Peyer's patch (tissue), 4 donors: ENCODE data around the gene SLITRK4. TPM values are rescaled to one million over a fixed set of nuclear protein-coding genes. Genes with fewer than 3 reads are reported as not detected.

Experiments
- DNase-seq, 3 donors: peaks; one replicate each; pipeline ENCODE4 v3.0.0-alpha.2; 2017 to 2019
- H3K27ac ChIP-seq, 4 donors: fragments of 200-600 bp; sonication (generic); one replicate each; pipeline ENCODE4 v1.5.1; 2016 to 2019
- H3K27me3 ChIP-seq, 2 donors: fragments of 200-600 bp; sonication (generic); one replicate each; pipeline ENCODE4 v1.5.1; 2019
- H3K36me3 ChIP-seq, 3 donors: fragments of 200-600 bp; sonication (generic); one replicate each; pipeline ENCODE4 v1.5.1; 2016 to 2019
- H3K4me1 ChIP-seq, 4 donors: fragments of 200-600 bp; sonication (generic); one replicate each; pipeline ENCODE4 v1.5.1; 2016 to 2019
- H3K4me3 ChIP-seq, 4 donors: fragments of 200-600 bp; sonication (generic); 1 replicate in 3 of 4; 2 replicates in 1 of 4; pipeline ENCODE4 v1.5.1; 2016 to 2019; ENCODE audit warnings: mild to moderate bottlenecking in 1 of 4
- H3K9me3 ChIP-seq, 4 donors: fragments of 200-600 bp; sonication (generic); one replicate each; pipeline ENCODE4 v1.5.1; 2016 to 2019; ENCODE audit warnings: mild to moderate bottlenecking in 1 of 4
- CTCF ChIP-seq, 6 experiments: fragments of 450-650 bp in 4 of 6; fragments of 200-600 bp in 2 of 6; sonication (generic) in 1 of 6; IDR thresholded peaks; one replicate each; pipeline ENCODE4 v1.5.1; 2017 to 2019; ENCODE audit warnings: antibody characterized with exemption in 6 of 6, mild to moderate bottlenecking in 3 of 6, moderate library complexity in 1 of 6
- POLR2A ChIP-seq, 2 donors: fragments of 450-650 bp; IDR thresholded peaks; one replicate each; pipeline ENCODE4 v1.5.1; 2017; ENCODE audit warnings: antibody characterized with exemption in 2 of 2, mild to moderate bottlenecking in 2 of 2, moderate library complexity in 2 of 2
- total RNA-seq, 4 donors: library from RNA; depleted of rRNA; stranded (reverse); fragments of >200 nt; gene quantifications; one replicate each; pipeline ENCODE4 v1.1.0, GENCODE V29; 2016

The SLITRK4 gene
- total RNA-seq, 4 donors from 2014 or later = 0.28 to 1.2 TPM; not detected in 2

- Histone ChIP-seq H3K27me3 (no peaks in the 10 kb centered on the region), H3K27ac (no peak overlapping the region), H3K4me1 (no peaks in the 10 kb centered on the region), H3K4me3 (no peak overlapping the region), H3K9me3 (no peaks in the 10 kb centered on the region), H3K36me3 (no peaks in the 10 kb centered on the region)
- TF ChIP-seq POLR2A (IDR thresholded peaks at IDR 0.05) (no peak), CTCF (IDR thresholded peaks at IDR 0.05) (no peak)
- DNase-seq = no peak
Measured at GRCh38 chrX:143663755-143664154, 27.9 kb upstream of the SLITRK4 start.

- no peaks in the 10 kb centered on the region for H3K4me1 ChIP-seq
- no peak overlapping the region for H3K4me3 ChIP-seq
- H3K27ac ChIP-seq = no peak overlapping the region
- no peaks in the 10 kb centered on the region for H3K36me3 ChIP-seq
- no peak for DNase-seq
- H3K27me3 ChIP-seq = no peaks in the 10 kb centered on the region
- no peaks in the 10 kb centered on the region for H3K9me3 ChIP-seq
- TF ChIP-seq CTCF (IDR thresholded peaks at IDR 0.05) (no peak), POLR2A (IDR thresholded peaks at IDR 0.05) (no peak)
Measured at GRCh38 chrX:143661286-143661685, 25.4 kb upstream of the SLITRK4 start.

GRCh38 chrX:143648705-143649104 is 12.8 kb upstream of the SLITRK4 start:
- Histone ChIP-seq H3K27ac (no peak overlapping the region), H3K9me3 (no peaks in the 10 kb centered on the region), H3K4me1 (no peaks in the 10 kb centered on the region), H3K27me3 (no peaks in the 10 kb centered on the region), H3K36me3 (no peaks in the 10 kb centered on the region), H3K4me3 (no peak overlapping the region)
- peak in 3 of 6 experiments; percentile 19 to 42 (median 39) for TF ChIP-seq CTCF (IDR thresholded peaks at IDR 0.05)
- TF ChIP-seq POLR2A (IDR thresholded peaks at IDR 0.05) = no peak
- no peak for DNase-seq

- TF ChIP-seq CTCF (IDR thresholded peaks at IDR 0.05) = no peak
- TF ChIP-seq POLR2A (IDR thresholded peaks at IDR 0.05) = no peak
- Histone ChIP-seq H3K9me3 (no peaks in the 10 kb centered on the region), H3K4me3 (no peak overlapping the region)
Measured at GRCh38 chrX:143642426-143642825, 6.5 kb upstream of the SLITRK4 start.

GRCh38 chrX:143636831-143637230 is 930 bp upstream of the SLITRK4 start:
- H3K9me3 ChIP-seq = no peaks in the 10 kb centered on the region
- TF ChIP-seq POLR2A (IDR thresholded peaks at IDR 0.05) = no peak
- no peak for DNase-seq

More at GRCh38 chrX:143642426-143642825, 6.5 kb upstream of the SLITRK4 start:
- Histone ChIP-seq H3K36me3 (no peaks in the 10 kb centered on the region), H3K27ac (no peak overlapping the region), H3K4me1 (no peaks in the 10 kb centered on the region), H3K27me3 (no peaks in the 10 kb centered on the region)
- DNase-seq = no peak

GRCh38 chrX:143634663-143635455 is 1.0 kb downstream of the SLITRK4 start:
- H3K27ac ChIP-seq = no peak overlapping the region
- H3K36me3 ChIP-seq = no peaks in the 10 kb centered on the region
- peak overlapping the region in 2 of 4 donors; percentile 43 to 47 for H3K4me3 ChIP-seq
- no peaks in the 10 kb centered on the region for H3K27me3 ChIP-seq
- no peaks in the 10 kb centered on the region for H3K9me3 ChIP-seq
- TF ChIP-seq POLR2A (IDR thresholded peaks at IDR 0.05) = no peak
- no peak for TF ChIP-seq CTCF (IDR thresholded peaks at IDR 0.05)
- peak in 1 of 3 donors; percentile 37 for DNase-seq
- no peaks in the 10 kb centered on the region for H3K4me1 ChIP-seq

More at GRCh38 chrX:143636831-143637230, 930 bp upstream of the SLITRK4 start:
- Histone ChIP-seq H3K36me3 (no peaks in the 10 kb centered on the region), H3K4me1 (no peaks in the 10 kb centered on the region), H3K27ac (no peak overlapping the region), H3K4me3 (no peak overlapping the region), H3K27me3 (no peaks in the 10 kb centered on the region)
